NCI-H2171 treated with DMSO at 0.1 percent for 48 hours (cell line): ENCODE data around the gene IDH1.
"Not testable (repeated sequence)": the region's sequence is repeated elsewhere in the genome, so short reads cannot be mapped to it uniquely, and the experiment has no call there.

Experiments used
- DNase-seq: peaks from one replicate; lab custom pipeline; 2025; lab: John Stamatoyannopoulos, UW

IDH1 gene

GRCh38 chr2:208254871-208255556 is at the start of gene IDH1:
IDH1 (minus strand) TSS chr2:208255071; CDS start chr2:208251551, 3,520 bp downstream.
- peak; percentile 91 for DNase-seq

DNA sequence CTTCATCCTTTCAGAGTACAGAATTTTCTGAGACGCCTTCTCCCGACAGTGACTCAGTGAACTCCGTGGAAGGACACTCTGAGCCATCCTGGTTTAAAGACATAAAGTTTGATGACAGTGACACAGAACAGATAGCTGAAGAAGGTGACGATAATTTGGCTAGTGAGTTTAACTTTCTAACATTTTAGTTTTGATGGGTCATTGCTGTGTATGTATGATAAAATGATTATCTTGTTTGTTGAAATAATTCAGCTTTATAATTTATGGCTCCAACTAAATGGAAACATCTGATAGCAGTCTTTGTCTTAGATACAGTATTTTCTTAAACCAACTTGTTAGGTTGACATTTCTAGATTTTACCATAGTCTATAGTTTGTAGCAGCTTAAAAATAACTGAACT is 49.3 kb upstream of the IDH1 start:
- no peak for DNase-seq

- peak; percentile 13 for DNase-seq
These were observed 46.2 kb upstream of the IDH1 start for GRCh38 chr2:208300847-208301618.

- no peak for DNase-seq
These were observed 43.1 kb upstream of the IDH1 start for GRCh38 chr2:208297961-208298360.

DNA sequence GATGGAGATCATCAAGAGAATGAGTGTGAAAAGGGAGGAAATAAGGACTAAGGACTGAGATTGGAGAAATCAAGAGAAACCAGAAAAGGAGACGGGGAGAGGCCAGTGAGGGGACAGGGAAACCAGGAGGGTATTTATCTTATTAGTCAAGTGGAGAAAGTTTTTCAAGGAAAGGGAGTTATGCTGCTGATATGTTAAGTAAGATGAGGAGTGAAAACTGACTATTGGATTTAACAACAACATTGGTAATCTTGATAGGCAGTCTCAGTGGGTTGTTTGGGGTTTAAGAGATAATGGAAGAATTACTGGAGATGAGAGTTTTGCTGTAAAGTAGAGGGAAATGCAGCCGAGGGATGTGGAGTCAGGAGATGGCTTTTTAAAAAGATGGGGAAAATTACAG is 41.7 kb upstream of the IDH1 start:
- no peak for DNase-seq

GRCh38 chr2:208295834-208296233 is 41.0 kb upstream of the IDH1 start:
- DNase-seq, result no peak

DNA sequence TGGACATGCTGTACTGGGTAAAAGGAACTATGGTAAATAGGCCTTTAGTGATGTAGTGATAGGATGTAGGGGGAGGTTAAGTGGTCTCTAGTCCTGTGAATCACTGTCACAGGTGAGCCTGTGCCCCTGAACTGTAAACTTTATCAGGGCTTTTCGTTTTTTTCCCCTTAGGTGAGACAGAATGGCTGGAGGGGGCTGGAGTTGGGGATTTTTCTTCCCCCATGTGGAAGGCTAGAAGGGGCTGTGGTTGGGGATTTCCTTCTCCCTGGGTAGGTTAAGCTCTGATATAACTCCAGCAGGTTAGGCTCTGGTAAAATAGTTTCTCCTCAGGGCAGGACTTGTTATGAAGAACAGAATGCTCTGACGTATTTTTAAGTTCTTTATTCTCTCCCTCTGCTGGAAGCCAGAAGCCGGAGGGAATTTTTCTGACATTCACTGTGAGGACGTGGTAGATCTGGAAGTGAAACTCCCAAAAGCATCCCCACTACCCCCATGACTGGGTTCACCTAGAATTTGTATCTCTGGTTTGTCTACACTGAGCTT is 39.7 kb upstream of the IDH1 start:
- no peak for DNase-seq

DNA sequence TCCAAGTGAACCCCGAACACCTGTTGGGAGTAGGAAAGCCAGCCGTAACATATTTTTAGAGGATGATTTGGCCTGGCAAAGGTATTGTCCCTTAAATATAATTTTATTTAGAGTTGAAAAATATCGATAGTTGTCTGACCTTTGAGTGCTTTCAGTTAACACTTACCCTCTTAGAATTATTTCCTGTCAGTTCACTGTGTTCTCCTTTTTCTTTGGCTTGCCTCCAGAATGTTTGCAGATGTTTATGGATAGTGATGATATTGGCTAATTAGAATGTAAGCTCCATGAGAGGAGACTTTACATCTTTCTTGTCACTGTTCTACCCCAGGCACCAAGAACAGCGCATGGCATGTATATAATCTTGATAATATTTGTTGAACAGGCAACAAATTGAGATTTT is 31.0 kb upstream of the IDH1 start:
- no peak for DNase-seq

DNA sequence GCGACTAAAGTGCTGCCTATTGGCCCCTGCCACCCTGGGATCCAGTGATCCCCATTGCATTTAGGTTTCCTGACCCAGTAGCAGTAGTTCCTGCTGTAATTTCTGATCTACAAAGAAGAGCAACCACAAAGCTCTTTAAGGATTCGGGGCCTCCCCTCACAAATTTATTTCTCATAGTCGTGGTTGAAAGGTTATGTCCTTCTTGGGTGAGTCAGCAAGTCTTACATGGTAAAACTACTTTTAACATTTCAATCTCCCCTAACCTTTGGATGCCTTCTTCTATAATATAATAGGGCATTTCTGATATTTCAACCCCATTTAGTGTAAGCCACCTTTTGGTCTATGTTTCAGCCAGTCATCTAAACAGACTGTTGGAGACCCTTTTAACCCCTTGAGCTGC is 26.1 kb upstream of the IDH1 start:
- no peak for DNase-seq

- no peak for DNase-seq
These were observed 25.4 kb upstream of the IDH1 start for GRCh38 chr2:208280234-208280633.

GRCh38 chr2:208279236-208279635 is 24.4 kb upstream of the IDH1 start:
- DNase-seq, result no peak

DNA sequence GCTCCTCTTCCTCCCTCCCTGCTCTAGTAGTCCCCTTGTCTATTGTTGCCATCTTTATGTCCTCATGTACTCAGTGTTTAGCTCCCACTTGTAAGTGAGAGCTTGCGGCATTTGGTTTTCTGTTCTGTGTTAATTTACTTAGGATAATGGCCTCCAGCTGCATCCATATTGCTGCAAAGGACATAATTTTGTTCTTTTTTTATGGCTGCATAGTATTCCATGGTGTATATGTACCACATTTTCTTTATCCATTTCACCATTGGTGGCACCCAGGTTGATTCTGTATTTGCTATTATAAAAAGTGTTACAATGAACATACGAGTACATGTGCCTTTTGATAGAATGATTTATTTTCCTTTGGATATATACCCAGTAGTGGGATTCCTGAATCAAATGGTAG is 23.7 kb upstream of the IDH1 start:
- DNase-seq, result no peak

- DNase-seq, result peak; percentile 1
These were observed 19.9 kb upstream of the IDH1 start for GRCh38 chr2:208274748-208275147.

DNA sequence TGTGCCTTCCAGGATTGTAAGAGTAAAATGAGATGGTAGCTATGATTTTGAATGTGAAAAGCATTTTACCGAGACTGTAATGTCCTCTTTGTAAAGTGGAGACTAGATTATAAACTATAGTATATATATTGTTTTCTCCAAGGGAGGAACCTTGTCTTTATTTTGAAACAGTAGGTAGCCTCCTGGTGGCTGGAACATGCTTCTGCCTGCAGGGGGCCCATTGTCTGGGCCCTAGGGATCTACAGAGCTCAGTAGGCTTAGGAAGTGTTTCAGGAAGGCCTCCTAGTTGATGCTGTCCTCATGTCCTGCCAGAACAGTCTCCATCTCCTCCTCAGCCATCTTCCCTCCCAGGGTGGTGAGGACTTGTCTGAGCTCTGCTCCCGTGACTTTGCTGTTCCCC is 14.2 kb upstream of the IDH1 start:
- DNase-seq, result no peak

DNA sequence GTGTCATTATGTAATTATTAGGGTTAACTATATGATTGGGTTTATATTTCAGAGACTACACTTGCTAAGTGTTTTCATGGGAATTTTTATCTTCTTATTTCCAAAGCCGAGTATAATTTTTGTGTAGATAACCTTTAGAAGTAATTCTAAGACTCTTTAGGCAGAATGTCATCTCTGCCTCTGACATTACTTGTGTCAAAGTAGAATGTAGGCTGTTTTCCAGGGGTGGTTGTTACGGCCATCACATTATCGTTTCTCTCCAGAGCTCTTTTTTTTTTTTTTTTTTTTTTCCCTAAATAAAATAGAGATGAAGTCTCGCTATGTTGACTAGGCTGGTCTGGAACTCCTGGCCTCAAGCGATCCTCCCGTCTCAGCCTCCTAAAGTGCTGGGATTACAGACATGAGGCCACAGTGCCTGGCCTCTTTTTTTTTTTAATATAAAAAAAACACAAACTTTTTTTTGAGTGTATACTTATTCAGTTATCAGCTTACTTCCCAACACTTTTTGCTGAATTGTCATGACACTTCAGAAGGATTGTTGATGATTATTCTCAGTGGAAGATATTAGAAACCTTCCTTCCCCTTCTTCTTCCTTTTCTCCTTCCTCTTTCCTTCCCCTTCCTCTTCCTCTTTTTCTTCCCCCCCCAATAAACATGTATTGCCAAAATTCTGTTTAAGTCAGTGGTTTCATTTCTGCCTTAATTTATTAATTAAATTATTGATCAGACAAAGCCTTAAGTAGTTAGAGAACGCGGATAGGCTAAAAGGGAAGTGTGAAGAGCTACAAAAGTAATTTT is 13.5 kb upstream of the IDH1 start:
- no peak for DNase-seq

DNA sequence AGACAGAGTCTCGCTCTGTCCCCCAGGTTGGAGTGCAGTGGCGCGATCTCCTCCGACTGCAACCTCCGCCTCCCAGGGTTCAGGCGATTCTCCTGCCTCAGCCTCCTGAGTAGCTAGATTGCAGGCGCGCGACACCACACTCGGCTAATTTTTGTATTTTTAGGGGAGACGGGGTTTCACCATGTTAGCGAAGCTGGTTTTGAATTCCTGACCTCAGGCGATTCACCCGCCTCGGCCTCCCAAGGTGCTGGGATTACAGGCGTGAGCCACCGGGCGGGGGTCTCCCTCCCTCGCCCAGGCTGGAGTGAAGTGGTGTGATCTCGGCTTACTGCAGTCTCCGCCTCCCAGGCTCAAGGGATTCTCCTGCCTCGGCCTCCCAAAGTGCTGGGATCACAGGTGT is 12.7 kb upstream of the IDH1 start:
- not testable (repeated sequence) for DNase-seq

DNA sequence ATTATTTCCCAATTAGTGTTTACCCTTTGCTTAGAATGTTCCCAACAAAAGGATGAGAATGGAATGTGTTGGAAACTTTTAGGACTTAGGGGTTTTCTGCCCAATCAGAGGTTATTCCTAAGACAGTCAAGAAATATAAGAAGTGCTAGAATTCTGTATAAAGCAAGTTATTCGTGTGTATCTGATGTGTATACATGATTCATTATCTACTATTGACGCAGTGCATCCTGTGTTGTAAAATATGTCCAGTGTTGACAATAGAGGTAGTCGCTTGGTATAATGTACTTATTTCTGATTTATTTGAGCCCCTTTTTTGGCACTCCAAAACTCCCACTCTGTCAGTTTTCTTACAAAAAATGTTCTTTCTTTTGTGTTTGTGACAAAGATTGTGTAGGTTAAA is 12.1 kb upstream of the IDH1 start:
- DNase-seq, result no peak

- DNase-seq, result no peak
These were observed 11.7 kb upstream of the IDH1 start for GRCh38 chr2:208266553-208266893.

DNA sequence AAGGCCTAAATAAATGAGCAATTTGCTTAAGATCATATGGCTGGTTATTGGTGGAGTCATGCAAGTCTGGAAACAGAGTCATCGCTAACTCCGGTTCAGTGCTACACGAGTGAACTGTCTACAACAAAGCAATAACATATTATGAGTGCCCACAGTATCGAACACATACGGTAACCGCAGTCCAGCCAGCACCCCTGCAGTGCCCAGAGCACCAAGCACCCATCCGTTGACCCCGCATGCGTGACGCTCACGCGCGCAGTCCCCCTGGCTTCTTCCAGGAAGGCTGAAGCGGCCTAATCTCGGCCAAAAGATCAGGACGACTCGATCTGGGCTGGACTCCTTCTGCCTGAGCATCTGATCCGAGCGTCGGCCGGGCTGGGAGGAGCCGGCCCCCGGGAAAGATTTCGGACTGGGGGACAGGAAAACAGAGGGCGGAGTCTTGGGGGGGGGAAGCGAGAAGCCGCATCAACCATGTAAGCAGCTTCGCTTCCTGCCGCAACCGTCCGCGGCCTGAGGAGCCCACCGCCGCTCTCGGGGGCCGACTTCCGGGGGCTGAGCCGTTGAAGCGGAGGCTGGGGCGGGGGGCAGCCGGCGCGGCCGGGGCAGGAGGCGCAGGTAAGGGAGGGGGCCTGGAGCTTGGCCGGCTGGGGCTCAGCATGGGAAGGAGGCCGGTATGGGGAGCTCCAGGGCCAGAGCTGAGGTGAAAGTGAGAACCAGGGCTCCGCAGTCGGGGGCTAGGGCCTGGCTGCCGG is 11.1 kb upstream of the IDH1 start, which contains the start of gene PIKFYVE:
Gene PIKFYVE, plus strand, starts transcription at position 455 of the 752 bp plus-strand sequence. CDS start 5,265 bp downstream, outside the sequence.
- peak; percentile 97 for DNase-seq

DNA sequence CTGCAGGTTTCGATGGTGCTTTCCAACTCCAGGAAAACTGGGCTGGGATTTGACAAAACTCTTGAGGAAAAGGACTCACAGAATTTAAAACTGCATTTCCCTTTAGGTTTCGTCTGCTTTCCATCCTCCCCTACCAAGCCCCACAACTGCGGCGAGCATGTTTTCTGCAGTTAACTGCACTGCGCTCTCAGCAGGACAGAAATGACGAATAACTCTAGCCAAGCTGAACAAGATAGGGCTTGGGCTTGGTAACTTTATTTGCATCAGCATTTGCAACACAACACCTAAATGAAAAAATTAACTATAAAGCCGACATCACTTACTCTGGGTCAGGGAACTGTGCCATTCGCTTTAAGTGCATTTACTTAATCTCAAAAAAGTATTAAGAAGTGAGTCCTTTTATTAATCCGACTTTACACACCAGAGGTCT is 10.5 kb upstream of the IDH1 start:
- DNase-seq, result peak; percentile 63
